ENCODE measurements around the gene PURA.

Gene PURA

DNA sequence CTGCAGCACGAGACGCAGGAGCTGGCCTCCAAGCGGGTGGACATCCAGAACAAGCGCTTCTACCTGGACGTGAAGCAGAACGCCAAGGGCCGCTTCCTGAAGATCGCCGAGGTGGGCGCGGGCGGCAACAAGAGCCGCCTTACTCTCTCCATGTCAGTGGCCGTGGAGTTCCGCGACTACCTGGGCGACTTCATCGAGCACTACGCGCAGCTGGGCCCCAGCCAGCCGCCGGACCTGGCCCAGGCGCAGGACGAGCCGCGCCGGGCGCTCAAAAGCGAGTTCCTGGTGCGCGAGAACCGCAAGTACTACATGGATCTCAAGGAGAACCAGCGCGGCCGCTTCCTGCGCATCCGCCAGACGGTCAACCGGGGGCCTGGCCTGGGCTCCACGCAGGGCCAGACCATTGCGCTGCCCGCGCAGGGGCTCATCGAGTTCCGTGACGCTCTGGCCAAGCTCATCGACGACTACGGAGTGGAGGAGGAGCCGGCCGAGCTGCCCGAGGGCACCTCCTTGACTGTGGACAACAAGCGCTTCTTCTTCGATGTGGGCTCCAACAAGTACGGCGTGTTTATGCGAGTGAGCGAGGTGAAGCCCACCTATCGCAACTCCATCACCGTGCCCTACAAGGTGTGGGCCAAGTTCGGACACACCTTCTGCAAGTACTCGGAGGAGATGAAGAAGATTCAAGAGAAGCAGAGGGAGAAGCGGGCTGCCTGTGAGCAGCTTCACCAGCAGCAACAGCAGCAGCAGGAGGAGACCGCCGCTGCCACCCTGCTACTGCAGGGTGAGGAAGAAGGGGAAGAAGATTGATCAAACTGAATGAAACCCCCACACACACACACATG lies 654 bp downstream of the PURA start:
- Histone ChIP-seq H3K27me3 (ENCODE audit: control insufficient read depth in 2 of 2, insufficient read depth in 2 of 2, low read length in 2 of 2) (no peaks in the 10 kb centered on the region), H3K27ac (ENCODE audit: low read depth in 2 of 2, low read length in 2 of 2) (peak overlapping the region; percentile 91 to 93), H3K4me1 (ENCODE audit: control insufficient read depth in 2 of 2, insufficient read depth in 2 of 2, low read length in 2 of 2) (peaks cover 22 to 30% of the 10 kb centered on the region in 2 donors), H3K36me3 (ENCODE audit: control insufficient read depth in 2 of 2, insufficient read depth in 2 of 2, low read length in 2 of 2) (no peaks in the 10 kb centered on the region), H3K9ac (ENCODE audit: low read depth in 1 of 2, low read length in 2 of 2) (peak overlapping the region; percentile 85 to 87), H3K9me3 (ENCODE audit: control insufficient read depth in 2 of 2, low read length in 2 of 2) (no peaks in the 10 kb centered on the region), H3K4me3 (ENCODE audit: low read length in 2 of 2) (peak overlapping the region; percentile 86)

DNA sequence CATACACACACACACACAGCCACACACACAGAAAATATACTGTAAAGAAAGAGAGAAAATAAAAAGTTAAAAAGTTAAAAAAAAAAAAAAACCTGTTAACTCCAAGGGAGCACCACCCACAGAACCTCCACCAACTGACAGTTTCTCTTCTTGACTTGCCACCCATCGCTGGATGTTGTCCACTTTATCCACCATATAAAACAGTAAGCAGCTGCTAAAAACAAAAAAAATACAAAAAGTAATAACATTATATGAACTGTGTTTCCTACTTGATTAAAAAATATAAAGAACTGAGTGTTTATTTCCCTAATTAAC lies 1.2 kb downstream of the PURA start:
- Histone ChIP-seq H3K9ac (ENCODE audit: low read depth in 1 of 2, low read length in 2 of 2) (peak overlapping the region; percentile 85 to 87), H3K4me1 (ENCODE audit: control insufficient read depth in 2 of 2, insufficient read depth in 2 of 2, low read length in 2 of 2) (peaks cover 22 to 29% of the 10 kb centered on the region in 2 donors), H3K9me3 (ENCODE audit: control insufficient read depth in 2 of 2, low read length in 2 of 2) (no peaks in the 10 kb centered on the region), H3K27ac (ENCODE audit: low read depth in 2 of 2, low read length in 2 of 2) (peak overlapping the region; percentile 91 to 93), H3K4me3 (ENCODE audit: low read length in 2 of 2) (peak overlapping the region; percentile 86), H3K36me3 (ENCODE audit: control insufficient read depth in 2 of 2, insufficient read depth in 2 of 2, low read length in 2 of 2) (no peaks in the 10 kb centered on the region), H3K27me3 (ENCODE audit: control insufficient read depth in 2 of 2, insufficient read depth in 2 of 2, low read length in 2 of 2) (no peaks in the 10 kb centered on the region)

DNA sequence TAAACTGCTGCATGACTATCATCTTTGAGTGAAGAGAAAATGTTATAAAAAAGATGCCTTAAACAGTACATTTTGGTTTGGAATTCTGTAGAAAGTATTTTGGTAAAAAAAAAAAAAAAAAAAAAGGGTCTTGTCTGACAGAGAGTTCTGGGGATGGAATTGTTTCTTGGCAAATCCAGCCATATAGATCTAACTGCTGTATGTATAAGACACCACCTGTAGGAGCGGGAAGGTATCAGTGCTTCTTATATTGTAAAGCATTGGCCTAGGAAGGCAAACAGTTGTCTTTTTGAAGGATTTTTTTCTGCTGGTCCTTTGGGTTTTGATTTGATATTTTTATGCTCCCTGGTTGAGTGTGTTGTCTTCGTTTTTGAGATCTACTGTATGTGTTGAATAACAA lies 2.8 kb downstream of the PURA start:
- no peaks in the 10 kb centered on the region for H3K36me3 ChIP-seq (ENCODE audit: control insufficient read depth in 2 of 2, insufficient read depth in 2 of 2, low read length in 2 of 2)
- H3K4me3 ChIP-seq (ENCODE audit: low read length in 2 of 2): no peak overlapping the region
- H3K27ac ChIP-seq (ENCODE audit: low read depth in 2 of 2, low read length in 2 of 2): no peak overlapping the region
- H3K9ac ChIP-seq (ENCODE audit: low read depth in 1 of 2, low read length in 2 of 2): no peak overlapping the region
- H3K27me3 ChIP-seq (ENCODE audit: control insufficient read depth in 2 of 2, insufficient read depth in 2 of 2, low read length in 2 of 2): no peaks in the 10 kb centered on the region
- peaks cover 22 to 29% of the 10 kb centered on the region in 2 donors for H3K4me1 ChIP-seq (ENCODE audit: control insufficient read depth in 2 of 2, insufficient read depth in 2 of 2, low read length in 2 of 2)
- H3K9me3 ChIP-seq (ENCODE audit: control insufficient read depth in 2 of 2, low read length in 2 of 2): no peaks in the 10 kb centered on the region

DNA sequence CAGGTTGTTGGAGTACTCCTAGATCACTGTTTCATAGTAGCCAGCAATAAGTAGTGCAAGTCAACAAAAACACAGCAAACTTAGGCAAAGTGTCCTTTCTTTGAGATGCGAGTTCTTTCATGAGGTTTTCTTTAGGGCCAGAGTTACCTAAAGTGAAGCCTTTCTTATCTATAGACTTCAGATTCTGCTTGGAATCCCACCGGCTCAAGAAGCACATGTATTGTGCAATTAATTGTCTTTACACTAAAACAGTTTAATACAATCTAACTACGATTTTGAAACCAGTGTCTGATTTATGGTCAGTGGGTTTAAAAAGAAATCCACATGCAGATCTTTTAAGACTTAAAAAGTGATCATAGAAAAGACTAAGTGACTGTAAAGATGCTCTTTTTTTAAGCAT lies 3.6 kb downstream of the PURA start:
- Histone ChIP-seq H3K9me3 (ENCODE audit: control insufficient read depth in 2 of 2, low read length in 2 of 2) (no peaks in the 10 kb centered on the region), H3K36me3 (ENCODE audit: control insufficient read depth in 2 of 2, insufficient read depth in 2 of 2, low read length in 2 of 2) (no peaks in the 10 kb centered on the region), H3K9ac (ENCODE audit: low read depth in 1 of 2, low read length in 2 of 2) (no peak overlapping the region), H3K27ac (ENCODE audit: low read depth in 2 of 2, low read length in 2 of 2) (no peak overlapping the region), H3K4me3 (ENCODE audit: low read length in 2 of 2) (no peak overlapping the region), H3K27me3 (ENCODE audit: control insufficient read depth in 2 of 2, insufficient read depth in 2 of 2, low read length in 2 of 2) (no peaks in the 10 kb centered on the region), H3K4me1 (ENCODE audit: control insufficient read depth in 2 of 2, insufficient read depth in 2 of 2, low read length in 2 of 2) (peaks cover 22 to 29% of the 10 kb centered on the region in 2 donors)

DNA sequence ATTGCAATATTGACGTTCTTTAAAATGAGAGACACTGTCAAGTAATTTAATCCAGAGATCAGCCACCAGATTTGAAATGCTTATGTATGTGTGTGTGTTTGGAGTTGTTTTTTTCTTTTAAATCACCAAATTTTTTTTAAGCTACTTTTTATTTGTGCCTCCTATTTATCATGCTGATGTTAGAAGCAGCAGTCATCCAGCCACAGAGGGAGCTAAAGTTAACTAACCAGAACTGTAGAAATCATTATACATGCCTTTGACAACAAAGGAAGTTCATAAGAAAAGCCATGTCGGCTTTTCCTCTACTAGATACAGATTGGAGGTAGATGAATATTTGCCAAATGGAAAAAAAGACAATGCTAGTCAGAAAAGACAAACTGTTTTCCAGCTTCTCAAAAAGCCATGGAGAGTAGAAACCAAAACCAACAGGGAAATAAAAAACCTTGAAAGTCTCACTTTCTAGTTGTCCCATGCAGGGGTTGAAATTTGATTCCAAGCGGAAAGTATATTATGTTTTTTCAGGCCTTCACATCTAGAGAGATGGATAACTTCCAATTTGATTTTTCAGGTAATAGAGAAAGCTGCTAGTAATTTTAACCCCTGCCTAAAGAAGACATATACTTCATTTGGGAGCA lies 4.5 kb downstream of the PURA start:
- no peak overlapping the region for H3K27ac ChIP-seq (ENCODE audit: low read depth in 2 of 2, low read length in 2 of 2)
- H3K4me1 ChIP-seq (ENCODE audit: control insufficient read depth in 2 of 2, insufficient read depth in 2 of 2, low read length in 2 of 2): peaks cover 17 to 26% of the 10 kb centered on the region in 2 donors

DNA sequence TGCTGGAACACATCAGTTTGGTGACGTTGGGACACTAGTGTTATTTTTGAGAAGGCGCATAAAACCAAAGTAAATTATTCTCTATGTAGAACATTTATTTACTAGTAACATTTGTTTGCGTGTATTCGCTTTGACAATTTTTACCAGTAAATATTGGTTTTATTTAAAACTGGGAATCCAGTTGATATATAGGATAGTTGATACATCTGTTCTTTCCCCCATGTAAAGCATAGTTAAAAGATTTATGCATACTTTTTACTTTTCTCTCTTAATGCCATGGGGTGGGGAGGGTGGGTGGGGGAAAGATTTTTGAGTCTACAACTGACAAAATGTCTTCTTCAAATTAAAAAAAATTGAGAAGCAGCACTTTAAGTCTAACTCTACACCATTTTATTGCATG lies 11.7 kb downstream of the PURA start, which contains the start of gene IGIP:
Gene IGIP, plus strand, starts transcription at position 301 of the 400 bp plus-strand sequence. CDS start 2,540 bp downstream, outside the sequence.
- Histone ChIP-seq H3K9me3 (ENCODE audit: control insufficient read depth in 2 of 2, low read length in 2 of 2) (no peaks in the 10 kb centered on the region), H3K27me3 (ENCODE audit: control insufficient read depth in 2 of 2, insufficient read depth in 2 of 2, low read length in 2 of 2) (no peaks in the 10 kb centered on the region), H3K9ac (ENCODE audit: low read depth in 1 of 2, low read length in 2 of 2) (no peak within 1 kb of the TSS), H3K36me3 (ENCODE audit: control insufficient read depth in 2 of 2, insufficient read depth in 2 of 2, low read length in 2 of 2) (no peaks in the 10 kb centered on the region), H3K4me1 (ENCODE audit: control insufficient read depth in 2 of 2, insufficient read depth in 2 of 2, low read length in 2 of 2) (no peaks in the 10 kb centered on the region), H3K4me3 (ENCODE audit: low read length in 2 of 2) (no peak within 1 kb of the TSS), H3K27ac (ENCODE audit: low read depth in 2 of 2, low read length in 2 of 2) (no peak within 1 kb of the TSS)

More for the DNA sequence above, 4.5 kb downstream of the PURA start:
- no peak overlapping the region for H3K4me3 ChIP-seq (ENCODE audit: low read length in 2 of 2)
- H3K9me3 ChIP-seq (ENCODE audit: control insufficient read depth in 2 of 2, low read length in 2 of 2): no peaks in the 10 kb centered on the region
- no peaks in the 10 kb centered on the region for H3K36me3 ChIP-seq (ENCODE audit: control insufficient read depth in 2 of 2, insufficient read depth in 2 of 2, low read length in 2 of 2)
- H3K27me3 ChIP-seq (ENCODE audit: control insufficient read depth in 2 of 2, insufficient read depth in 2 of 2, low read length in 2 of 2): no peaks in the 10 kb centered on the region
- no peak overlapping the region for H3K9ac ChIP-seq (ENCODE audit: low read depth in 1 of 2, low read length in 2 of 2)

DNA sequence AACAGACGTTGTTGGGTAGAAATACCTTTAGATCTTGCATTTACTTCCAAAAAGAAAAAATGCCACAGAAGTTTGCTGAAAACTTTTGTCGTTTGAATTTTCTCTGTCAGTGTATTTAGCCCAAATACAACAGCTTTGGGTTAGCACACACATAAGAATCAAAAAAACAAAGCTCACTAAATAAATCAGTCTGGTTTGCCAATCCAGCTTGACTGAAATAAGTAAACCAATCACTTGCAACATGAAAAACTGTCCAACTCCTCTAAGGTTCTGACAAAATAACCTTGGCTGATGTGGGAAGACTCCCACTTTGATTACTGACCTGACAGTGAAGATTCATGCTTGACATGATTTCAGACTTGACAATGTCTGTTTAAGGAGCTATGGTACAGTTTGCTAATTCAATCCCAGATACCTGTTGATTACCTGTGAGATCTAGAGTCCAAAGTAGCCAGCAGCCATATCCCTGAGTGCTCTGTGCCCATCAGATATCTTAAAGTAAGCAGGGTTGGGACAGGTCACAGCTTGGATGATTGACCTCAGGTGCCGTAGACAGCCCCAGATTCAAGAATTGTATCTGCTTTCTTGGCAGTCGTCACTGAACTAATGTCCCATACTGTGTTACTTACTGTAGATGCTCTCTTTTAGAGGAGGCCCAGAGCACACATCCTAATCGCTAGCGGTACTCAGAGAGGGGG lies 12.6 kb downstream of the PURA start:
- H3K36me3 ChIP-seq (ENCODE audit: control insufficient read depth in 2 of 2, insufficient read depth in 2 of 2, low read length in 2 of 2): no peaks in the 10 kb centered on the region

DNA sequence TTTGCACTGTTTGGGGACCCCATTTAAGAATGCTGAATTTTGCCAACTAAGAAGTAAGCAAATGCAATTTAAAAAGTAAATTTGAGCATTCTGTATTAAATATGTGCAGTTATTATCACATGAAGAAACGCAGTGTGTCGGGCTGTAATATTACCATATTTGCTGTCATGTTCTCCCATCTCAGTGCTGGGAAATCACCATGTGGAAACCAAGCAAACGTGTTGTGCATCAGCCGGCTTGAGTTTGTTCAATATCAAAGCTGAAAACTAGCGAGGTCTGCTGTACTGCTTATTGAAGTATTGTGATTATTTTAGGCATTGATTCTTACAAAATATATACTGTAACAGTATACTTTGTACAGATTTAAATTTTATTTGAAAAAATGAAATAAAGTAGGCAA lies 14.5 kb downstream of the PURA start:
- Histone ChIP-seq H3K9me3 (ENCODE audit: control insufficient read depth in 2 of 2, low read length in 2 of 2) (no peaks in the 10 kb centered on the region), H3K9ac (ENCODE audit: low read depth in 1 of 2, low read length in 2 of 2) (no peak overlapping the region), H3K27ac (ENCODE audit: low read depth in 2 of 2, low read length in 2 of 2) (no peak overlapping the region), H3K4me1 (ENCODE audit: control insufficient read depth in 2 of 2, insufficient read depth in 2 of 2, low read length in 2 of 2) (no peaks in the 10 kb centered on the region), H3K4me3 (ENCODE audit: low read length in 2 of 2) (no peak overlapping the region), H3K36me3 (ENCODE audit: control insufficient read depth in 2 of 2, insufficient read depth in 2 of 2, low read length in 2 of 2) (no peaks in the 10 kb centered on the region), H3K27me3 (ENCODE audit: control insufficient read depth in 2 of 2, insufficient read depth in 2 of 2, low read length in 2 of 2) (no peaks in the 10 kb centered on the region)

More for the DNA sequence above, 12.6 kb downstream of the PURA start:
- no peaks in the 10 kb centered on the region for H3K4me1 ChIP-seq (ENCODE audit: control insufficient read depth in 2 of 2, insufficient read depth in 2 of 2, low read length in 2 of 2)
- no peaks in the 10 kb centered on the region for H3K27me3 ChIP-seq (ENCODE audit: control insufficient read depth in 2 of 2, insufficient read depth in 2 of 2, low read length in 2 of 2)
- H3K4me3 ChIP-seq (ENCODE audit: low read length in 2 of 2): no peak overlapping the region
- H3K27ac ChIP-seq (ENCODE audit: low read depth in 2 of 2, low read length in 2 of 2): no peak overlapping the region
- no peaks in the 10 kb centered on the region for H3K9me3 ChIP-seq (ENCODE audit: control insufficient read depth in 2 of 2, low read length in 2 of 2)
- no peak overlapping the region for H3K9ac ChIP-seq (ENCODE audit: low read depth in 1 of 2, low read length in 2 of 2)

DNA sequence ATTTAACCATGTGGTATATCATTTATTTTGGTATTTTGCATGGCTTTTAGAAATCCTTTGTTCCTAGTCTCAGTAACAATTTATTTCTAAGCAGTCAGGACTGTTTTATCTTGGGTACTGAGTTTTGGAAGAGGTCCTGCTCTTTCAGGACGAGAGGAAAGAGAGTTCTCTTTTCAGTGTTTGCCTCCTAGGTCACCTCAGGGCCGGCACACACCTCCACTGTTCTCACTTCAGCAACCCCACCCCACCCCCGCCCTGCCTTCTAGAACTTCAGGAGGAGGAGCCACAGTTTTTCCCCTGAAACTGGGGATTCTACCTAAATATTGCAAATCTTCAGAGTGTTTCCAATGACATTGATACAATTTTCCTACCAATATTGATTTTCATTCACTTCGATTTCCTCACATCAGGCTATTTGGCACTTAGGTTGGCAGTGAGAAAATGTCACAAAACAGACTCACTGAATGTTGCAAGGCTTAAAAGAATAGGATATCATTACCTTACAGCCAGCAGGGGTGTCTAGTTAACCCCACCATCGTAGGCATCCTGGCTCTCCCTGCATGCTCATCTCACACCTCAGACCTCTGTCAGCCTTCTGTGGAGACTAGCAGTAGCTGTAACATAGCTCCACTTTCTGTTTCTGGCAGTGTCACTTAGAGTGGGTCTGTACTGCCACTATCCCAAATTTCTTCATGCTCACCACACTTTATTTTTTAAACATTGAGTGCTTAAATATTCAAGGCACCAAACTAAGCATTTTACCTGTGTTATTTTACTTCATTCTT lies 17.2 kb downstream of the PURA start:
- Histone ChIP-seq H3K9me3 (ENCODE audit: control insufficient read depth in 2 of 2, low read length in 2 of 2) (no peaks in the 10 kb centered on the region), H3K36me3 (ENCODE audit: control insufficient read depth in 2 of 2, insufficient read depth in 2 of 2, low read length in 2 of 2) (no peaks in the 10 kb centered on the region), H3K4me3 (ENCODE audit: low read length in 2 of 2) (no peak overlapping the region), H3K27me3 (ENCODE audit: control insufficient read depth in 2 of 2, insufficient read depth in 2 of 2, low read length in 2 of 2) (no peaks in the 10 kb centered on the region), H3K27ac (ENCODE audit: low read depth in 2 of 2, low read length in 2 of 2) (no peak overlapping the region), H3K9ac (ENCODE audit: low read depth in 1 of 2, low read length in 2 of 2) (no peak overlapping the region), H3K4me1 (ENCODE audit: control insufficient read depth in 2 of 2, insufficient read depth in 2 of 2, low read length in 2 of 2) (no peaks in the 10 kb centered on the region)

Measured in mucosa of rectum (tissue), 2 donors.